ENCODE measurements around the gene CRADD.

CRADD gene

DNA sequence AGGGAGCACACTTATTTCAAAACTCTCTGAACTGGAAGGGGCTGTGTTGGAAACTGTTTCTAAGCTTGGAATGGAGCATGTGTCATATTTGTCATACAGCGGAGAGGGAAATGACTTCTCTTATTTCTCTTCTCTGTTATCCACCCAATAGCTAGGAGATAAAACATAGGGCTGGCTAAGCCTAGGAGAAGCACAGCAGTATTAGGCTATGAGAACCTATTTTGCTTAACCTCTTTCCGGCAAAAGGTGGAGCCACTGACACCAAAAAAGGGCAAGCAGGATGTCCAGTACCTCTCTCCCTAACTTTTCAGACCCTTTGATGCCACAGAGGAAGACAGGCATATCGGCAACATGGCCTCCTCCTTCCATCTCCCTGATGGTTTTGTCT is 148.3 kb downstream of the CRADD start:
- Mint-ChIP-seq H3K27ac (no peak overlapping the region), H3K9me3 (no peaks in the 10 kb centered on the region), H3K4me1 (ENCODE audit: low read depth) (no peaks in the 10 kb centered on the region), H3K4me3 (no peak overlapping the region), H3K27me3 (ENCODE audit: low read depth) (peaks cover 3% of the 10 kb centered on the region), H3K36me3 (ENCODE audit: low read depth) (peaks cover 2% of the 10 kb centered on the region)
- no peak for DNase-seq (ENCODE audit: low spot score)

DNA sequence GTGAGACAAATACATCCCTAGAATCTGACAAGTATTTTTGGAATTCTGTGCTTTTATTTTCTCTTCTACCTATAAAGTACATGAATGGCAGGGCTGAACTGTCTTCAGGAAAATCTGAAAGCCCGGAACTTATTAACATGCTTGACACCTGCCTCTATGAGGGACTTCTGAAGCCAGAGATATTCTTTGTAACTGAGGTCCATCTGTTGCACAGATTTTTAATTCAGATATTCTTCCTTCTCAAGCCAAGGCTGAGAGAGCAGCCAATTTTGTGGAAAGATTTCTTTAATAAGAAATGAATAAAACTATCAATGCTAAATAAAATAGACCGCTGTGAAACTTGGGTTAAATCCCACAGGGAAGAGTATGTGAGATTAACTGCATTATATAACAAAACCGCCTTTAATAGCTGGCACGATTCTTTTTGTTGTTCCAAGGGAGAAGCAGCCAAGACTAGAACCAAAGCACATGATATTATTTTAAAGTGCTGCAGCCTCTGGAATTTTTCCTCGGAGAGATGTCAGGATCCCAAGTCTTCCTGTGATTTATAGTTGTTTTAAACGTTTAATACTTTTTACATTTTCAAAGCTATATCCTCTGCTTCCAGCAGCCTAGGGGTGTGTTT is 148.9 kb downstream of the CRADD start:
- no peak overlapping the region for H3K27ac Mint-ChIP-seq
- DNase-seq (ENCODE audit: low spot score): no peak
- H3K4me1 Mint-ChIP-seq (ENCODE audit: low read depth): no peaks in the 10 kb centered on the region
- peaks cover 3% of the 10 kb centered on the region for H3K27me3 Mint-ChIP-seq (ENCODE audit: low read depth)
- H3K9me3 Mint-ChIP-seq: no peaks in the 10 kb centered on the region
- H3K36me3 Mint-ChIP-seq (ENCODE audit: low read depth): peaks cover 2% of the 10 kb centered on the region
- H3K4me3 Mint-ChIP-seq: no peak overlapping the region

DNA sequence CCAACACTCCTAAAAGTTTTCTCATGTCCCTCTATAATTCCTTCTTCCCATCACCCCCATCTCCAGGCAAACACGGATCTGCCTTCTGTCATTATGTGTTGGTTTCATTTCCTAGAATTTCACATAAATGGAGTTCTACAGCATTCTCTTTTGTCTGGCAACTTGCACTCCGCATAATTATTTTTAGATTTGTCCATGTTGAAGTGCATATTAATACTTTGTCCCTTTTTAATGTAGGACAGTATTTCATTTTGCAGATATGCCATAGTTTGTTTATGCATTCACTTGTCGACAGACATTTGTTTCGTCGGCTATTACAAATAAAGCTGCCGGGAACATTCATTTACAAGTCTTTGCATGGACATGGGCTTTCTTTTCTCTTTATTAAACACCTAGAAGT is 150.0 kb downstream of the CRADD start:
- Mint-ChIP-seq H3K27me3 (ENCODE audit: low read depth) (peaks cover 3% of the 10 kb centered on the region), H3K9me3 (no peaks in the 10 kb centered on the region), H3K36me3 (ENCODE audit: low read depth) (no peaks in the 10 kb centered on the region), H3K27ac (no peak overlapping the region), H3K4me3 (no peak overlapping the region), H3K4me1 (ENCODE audit: low read depth) (no peaks in the 10 kb centered on the region)
- no peak for DNase-seq (ENCODE audit: low spot score)

DNA sequence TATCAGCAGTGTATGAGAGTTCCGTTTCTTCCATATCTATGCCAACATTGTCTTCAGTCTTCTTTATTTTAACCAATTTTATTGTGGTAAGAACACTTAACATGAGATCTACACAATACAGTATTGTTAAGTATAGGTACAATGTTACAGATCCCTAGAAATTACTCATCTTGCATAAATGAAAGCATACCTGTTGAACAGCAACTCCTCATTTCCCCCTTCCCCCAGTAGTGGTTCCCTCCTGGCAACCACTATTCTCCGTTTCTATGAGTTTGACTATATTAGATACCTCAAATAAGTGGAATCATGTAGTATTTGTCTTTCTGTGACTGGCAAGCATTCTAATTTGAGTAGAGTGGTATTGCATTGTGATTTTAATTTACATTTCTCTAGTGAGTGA is 150.5 kb downstream of the CRADD start:
- H3K4me1 Mint-ChIP-seq (ENCODE audit: low read depth): no peaks in the 10 kb centered on the region
- H3K27ac Mint-ChIP-seq: no peak overlapping the region
- DNase-seq (ENCODE audit: low spot score): no peak
- H3K4me3 Mint-ChIP-seq: no peak overlapping the region
- no peaks in the 10 kb centered on the region for H3K9me3 Mint-ChIP-seq
- H3K36me3 Mint-ChIP-seq (ENCODE audit: low read depth): no peaks in the 10 kb centered on the region
- peaks cover 3% of the 10 kb centered on the region for H3K27me3 Mint-ChIP-seq (ENCODE audit: low read depth)

DNA sequence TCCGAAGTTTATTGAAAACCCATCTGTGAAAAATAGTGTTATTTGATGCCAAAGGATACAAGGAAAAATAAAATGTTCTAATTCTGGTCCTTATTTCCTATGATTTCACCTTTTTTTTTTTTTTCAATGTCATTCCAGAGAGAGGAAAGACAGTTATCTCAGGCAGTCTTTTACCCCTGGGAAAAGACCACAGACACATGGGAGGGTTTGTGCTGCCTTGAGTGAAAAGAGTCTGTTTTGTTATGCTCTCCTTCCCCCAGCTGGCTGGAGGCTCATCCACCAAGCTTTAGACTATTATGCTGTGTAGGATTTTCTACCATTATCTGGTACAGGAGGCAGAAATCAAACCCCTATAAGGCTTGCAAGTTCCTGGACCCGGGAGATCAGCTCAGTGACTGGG is 151.8 kb downstream of the CRADD start:
- no peak overlapping the region for H3K4me3 Mint-ChIP-seq
- H3K36me3 Mint-ChIP-seq (ENCODE audit: low read depth): no peaks in the 10 kb centered on the region
- no peak overlapping the region for H3K27ac Mint-ChIP-seq
- H3K27me3 Mint-ChIP-seq (ENCODE audit: low read depth): peaks cover 3% of the 10 kb centered on the region
- H3K9me3 Mint-ChIP-seq: no peaks in the 10 kb centered on the region
- peaks cover 2% of the 10 kb centered on the region for H3K4me1 Mint-ChIP-seq (ENCODE audit: low read depth)
- DNase-seq (ENCODE audit: low spot score): no peak

DNA sequence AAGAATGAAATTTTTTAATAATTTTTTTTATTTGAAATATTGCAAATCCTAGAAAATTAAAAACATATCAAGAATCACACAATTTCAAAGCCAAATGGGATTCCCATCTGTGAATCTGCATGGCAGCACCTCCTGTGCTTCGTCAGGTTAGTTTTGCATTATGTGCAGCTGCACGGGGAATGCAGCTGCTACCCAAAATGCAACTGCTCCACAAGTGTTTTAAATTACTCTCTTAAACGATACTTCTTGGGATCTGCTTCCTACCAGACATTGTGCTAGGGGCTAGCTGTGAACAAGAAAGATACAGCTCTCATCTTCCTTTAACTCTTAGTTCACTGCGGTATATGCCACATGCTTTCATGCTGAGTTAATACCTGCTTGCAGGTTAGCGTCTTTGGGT is 154.2 kb downstream of the CRADD start:
- Mint-ChIP-seq H3K27ac (no peak overlapping the region), H3K4me1 (ENCODE audit: low read depth) (peaks cover 4% of the 10 kb centered on the region), H3K36me3 (ENCODE audit: low read depth) (no peaks in the 10 kb centered on the region), H3K27me3 (ENCODE audit: low read depth) (peaks cover 3% of the 10 kb centered on the region), H3K9me3 (no peaks in the 10 kb centered on the region), H3K4me3 (no peak overlapping the region)
- no peak for DNase-seq (ENCODE audit: low spot score)

DNA sequence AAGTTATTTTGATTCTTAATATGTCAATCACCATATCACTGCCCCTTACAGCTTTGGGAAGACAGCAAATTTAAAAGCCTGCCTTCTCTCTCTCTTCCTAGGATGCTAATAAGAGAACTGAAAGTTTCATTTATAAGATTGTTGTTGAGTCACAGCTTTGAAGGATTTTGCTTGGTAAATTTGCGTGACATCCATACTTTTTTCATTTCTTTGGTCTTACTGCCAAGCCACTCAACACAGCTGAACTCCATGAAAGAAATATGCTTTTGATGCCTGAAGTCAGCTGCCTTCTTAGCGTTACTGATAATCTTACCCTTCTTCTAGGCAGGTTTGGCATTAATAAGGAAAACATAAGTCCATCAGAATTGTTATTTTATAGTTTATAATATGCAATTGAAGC is 155.0 kb downstream of the CRADD start:
- DNase-seq (ENCODE audit: low spot score): no peak
- Mint-ChIP-seq H3K4me1 (ENCODE audit: low read depth) (peaks cover 4% of the 10 kb centered on the region), H3K27me3 (ENCODE audit: low read depth) (peaks cover under 1% of the 10 kb centered on the region), H3K36me3 (ENCODE audit: low read depth) (no peaks in the 10 kb centered on the region), H3K27ac (no peak overlapping the region), H3K4me3 (no peak overlapping the region), H3K9me3 (no peaks in the 10 kb centered on the region)

DNA sequence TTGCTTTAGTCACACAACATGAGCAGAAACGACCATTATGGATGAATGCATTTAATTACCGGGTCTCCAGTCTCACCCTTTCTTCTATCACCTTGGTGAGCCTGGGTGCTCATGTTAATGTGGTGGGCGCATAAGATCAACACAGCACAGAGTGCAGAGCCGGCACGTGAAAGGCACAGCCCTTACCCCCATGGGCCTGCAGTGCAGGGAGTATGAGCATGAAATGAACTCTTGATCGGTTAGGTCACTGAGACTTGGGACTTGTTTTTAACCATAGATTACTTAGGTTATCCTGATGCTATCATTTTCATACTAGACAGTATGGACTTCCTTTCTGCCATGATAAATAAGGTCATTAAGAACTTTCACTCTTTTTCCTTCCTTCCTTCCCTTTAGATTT is 156.8 kb downstream of the CRADD start:
- no peaks in the 10 kb centered on the region for H3K27me3 Mint-ChIP-seq (ENCODE audit: low read depth)
- no peaks in the 10 kb centered on the region for H3K9me3 Mint-ChIP-seq
- no peak overlapping the region for H3K4me3 Mint-ChIP-seq
- no peak overlapping the region for H3K27ac Mint-ChIP-seq
- no peak for DNase-seq (ENCODE audit: low spot score)
- peaks cover 4% of the 10 kb centered on the region for H3K4me1 Mint-ChIP-seq (ENCODE audit: low read depth)
- no peaks in the 10 kb centered on the region for H3K36me3 Mint-ChIP-seq (ENCODE audit: low read depth)

DNA sequence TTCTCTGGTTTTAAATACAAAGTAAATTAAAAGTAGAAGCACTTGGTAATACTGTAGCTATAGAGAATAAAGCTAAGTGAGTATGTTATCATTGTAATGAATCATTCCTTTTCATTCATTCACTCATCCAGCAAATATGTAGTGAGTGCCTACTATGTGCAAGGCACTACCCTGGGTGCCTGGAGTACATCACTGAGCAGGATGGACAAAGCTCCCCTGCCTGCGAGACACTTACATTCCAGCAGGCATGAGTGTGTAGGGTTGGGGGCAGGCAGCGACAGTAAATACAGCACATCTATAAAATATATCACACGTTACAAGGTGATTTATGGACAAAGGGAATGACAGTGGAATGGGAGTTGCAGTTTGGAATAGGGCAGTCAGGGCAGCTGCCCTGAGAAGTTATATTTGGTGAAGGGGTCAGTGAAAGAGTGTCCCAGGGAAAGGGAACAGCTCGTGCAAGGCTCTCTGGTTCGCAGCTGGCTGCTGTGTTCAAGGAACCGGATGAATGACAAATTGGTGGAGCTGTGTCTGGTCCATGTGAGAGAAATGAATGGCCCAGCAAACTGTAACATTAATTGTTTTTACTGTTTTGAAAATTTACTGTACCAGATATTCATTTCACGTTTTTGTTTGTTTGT is 159.6 kb downstream of the CRADD start:
- no peak overlapping the region for H3K4me3 Mint-ChIP-seq
- DNase-seq (ENCODE audit: low spot score): no peak
- peaks cover 4% of the 10 kb centered on the region for H3K4me1 Mint-ChIP-seq (ENCODE audit: low read depth)
- H3K9me3 Mint-ChIP-seq: no peaks in the 10 kb centered on the region
- no peaks in the 10 kb centered on the region for H3K36me3 Mint-ChIP-seq (ENCODE audit: low read depth)
- no peak overlapping the region for H3K27ac Mint-ChIP-seq
- peaks cover 1% of the 10 kb centered on the region for H3K27me3 Mint-ChIP-seq (ENCODE audit: low read depth)

DNA sequence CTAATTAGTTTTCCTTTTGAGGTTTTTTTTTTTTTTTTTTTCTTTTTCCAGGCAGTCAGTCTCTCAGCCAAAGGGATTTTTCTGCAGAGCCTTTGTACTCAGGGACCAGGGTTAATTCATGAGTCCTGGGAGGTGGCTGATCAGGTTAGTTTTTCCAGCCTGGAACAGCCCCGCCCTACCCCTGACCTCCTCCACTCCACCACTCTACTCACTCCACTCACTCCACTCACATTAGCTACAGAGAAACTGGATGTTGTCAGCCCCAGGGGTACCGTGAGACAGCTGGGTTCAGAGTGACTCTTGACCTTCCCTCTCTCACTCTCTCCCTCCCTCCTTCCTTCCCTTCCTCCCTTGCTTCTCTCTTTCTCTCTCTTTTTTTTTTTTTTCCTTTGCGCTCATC is 161.0 kb downstream of the CRADD start:
- Mint-ChIP-seq H3K27me3 (ENCODE audit: low read depth) (peaks cover 5% of the 10 kb centered on the region), H3K36me3 (ENCODE audit: low read depth) (no peaks in the 10 kb centered on the region), H3K27ac (no peak overlapping the region), H3K4me1 (ENCODE audit: low read depth) (peaks cover 2% of the 10 kb centered on the region), H3K4me3 (no peak overlapping the region), H3K9me3 (no peaks in the 10 kb centered on the region)
- DNase-seq (ENCODE audit: low spot score): no peak

DNA sequence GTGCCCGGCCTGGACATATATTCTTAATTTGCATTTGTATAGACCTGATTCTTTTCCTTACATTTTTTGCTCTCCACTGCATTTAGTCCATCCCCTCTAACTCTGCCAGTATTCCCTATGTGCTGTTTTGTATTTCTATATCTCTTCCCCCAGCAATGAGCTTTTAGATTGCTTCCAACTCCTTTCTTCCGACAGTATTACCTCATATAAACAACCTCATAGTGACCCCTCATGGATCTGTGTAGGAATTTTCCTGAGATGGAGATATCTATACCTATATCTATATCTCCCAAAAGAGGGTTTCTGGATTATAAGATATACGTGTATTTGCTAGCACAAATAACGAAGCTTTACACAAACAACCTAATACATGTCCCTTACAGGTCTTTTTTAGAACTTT is 161.9 kb downstream of the CRADD start:
- Mint-ChIP-seq H3K4me1 (ENCODE audit: low read depth) (peaks cover 2% of the 10 kb centered on the region), H3K4me3 (no peak overlapping the region), H3K9me3 (no peaks in the 10 kb centered on the region), H3K36me3 (ENCODE audit: low read depth) (no peaks in the 10 kb centered on the region), H3K27ac (no peak overlapping the region), H3K27me3 (ENCODE audit: low read depth) (peaks cover 5% of the 10 kb centered on the region)
- no peak for DNase-seq (ENCODE audit: low spot score)

DNA sequence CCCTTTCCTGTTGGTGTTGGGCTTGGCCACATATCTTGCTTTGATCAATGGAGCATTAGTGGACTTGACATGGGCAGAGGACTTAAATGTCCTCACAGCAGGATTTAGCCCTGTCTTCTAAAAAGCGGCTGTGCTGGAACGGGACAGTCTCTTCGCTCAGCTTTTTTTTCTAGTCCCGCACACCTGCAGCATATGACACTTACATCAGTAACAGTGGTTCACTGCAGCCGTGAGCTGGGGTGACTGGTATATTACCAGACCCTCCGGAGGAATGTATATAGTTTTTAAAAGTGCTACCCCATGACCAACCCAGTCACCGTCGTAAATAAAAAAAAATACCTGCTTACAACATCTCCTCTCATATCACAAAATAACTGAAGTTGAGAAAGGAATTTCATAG is 164.5 kb downstream of the CRADD start:
- H3K36me3 Mint-ChIP-seq (ENCODE audit: low read depth): peaks cover 4% of the 10 kb centered on the region

DNA sequence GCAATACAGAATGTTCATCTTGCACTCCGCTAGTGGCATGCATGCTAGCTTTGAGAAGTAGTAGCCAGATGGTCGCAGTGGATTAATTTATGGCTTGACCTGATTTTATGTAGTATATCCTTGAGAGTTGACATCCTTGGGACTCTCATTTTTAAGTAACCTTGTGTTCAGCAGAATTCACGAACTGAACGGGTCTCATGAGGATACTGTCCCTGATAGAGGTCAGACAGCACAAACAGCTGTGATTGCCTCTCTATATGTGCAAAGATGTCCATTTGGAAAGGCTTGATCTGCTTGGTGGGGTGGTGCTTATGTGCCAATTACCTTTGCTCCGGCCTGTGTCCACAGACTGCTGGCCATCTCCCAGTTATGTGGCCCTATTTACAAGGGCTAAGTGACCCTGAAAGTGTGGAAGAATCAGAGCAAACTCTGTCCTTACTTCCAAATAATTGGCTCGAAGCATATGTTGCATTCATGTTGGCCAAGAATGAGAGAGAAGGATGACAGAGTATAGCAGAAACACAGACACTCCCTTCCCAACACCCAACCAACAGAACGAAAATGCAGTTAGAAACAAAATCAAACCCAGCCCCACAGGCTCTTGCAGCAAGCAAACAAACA is 167.1 kb downstream of the CRADD start:
- peaks cover 19% of the 10 kb centered on the region for H3K9me3 Mint-ChIP-seq
- no peak overlapping the region for H3K27ac Mint-ChIP-seq
- H3K4me1 Mint-ChIP-seq (ENCODE audit: low read depth): peaks cover 39% of the 10 kb centered on the region

More for the DNA sequence above, 164.5 kb downstream of the CRADD start:
- Mint-ChIP-seq H3K9me3 (peaks cover 6% of the 10 kb centered on the region), H3K27ac (no peak overlapping the region), H3K4me3 (no peak overlapping the region), H3K4me1 (ENCODE audit: low read depth) (peaks cover 15% of the 10 kb centered on the region), H3K27me3 (ENCODE audit: low read depth) (peaks cover 10% of the 10 kb centered on the region)
- DNase-seq (ENCODE audit: low spot score): no peak

DNA sequence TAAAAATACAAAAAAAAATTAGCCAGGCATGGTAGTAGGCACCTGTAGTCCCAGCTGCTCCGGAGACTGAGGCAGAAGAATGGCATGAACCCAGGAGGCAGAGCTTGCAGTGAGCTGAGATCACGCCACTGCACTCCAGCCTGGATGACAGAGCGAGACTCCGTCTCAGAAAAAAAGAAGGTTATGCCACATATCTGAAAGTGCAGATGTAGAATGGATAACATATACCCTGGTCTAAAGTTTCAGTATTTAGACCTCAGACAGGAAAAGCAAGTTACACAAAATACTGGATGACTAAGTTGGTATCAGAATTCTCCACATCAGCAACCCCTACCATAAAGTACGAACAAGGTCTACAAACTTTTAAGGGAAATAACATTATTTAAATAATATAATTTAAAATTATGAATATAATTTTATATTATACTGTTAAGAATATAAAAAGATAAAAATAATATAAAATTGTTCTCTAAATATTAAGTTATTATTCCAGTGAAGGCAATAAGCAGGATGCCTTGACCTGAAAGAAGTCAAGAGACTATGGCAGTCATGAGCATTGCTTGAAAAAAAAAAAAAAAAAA is 169.9 kb downstream of the CRADD start:
- peaks cover 59% of the 10 kb centered on the region for H3K4me1 Mint-ChIP-seq (ENCODE audit: low read depth)
- peaks cover 19% of the 10 kb centered on the region for H3K9me3 Mint-ChIP-seq
- no peak for DNase-seq (ENCODE audit: low spot score)
- H3K4me3 Mint-ChIP-seq: peak overlapping the region; percentile 39
- peaks cover 6% of the 10 kb centered on the region for H3K27me3 Mint-ChIP-seq (ENCODE audit: low read depth)
- H3K27ac Mint-ChIP-seq: peak overlapping the region; percentile 84
- peaks cover 22% of the 10 kb centered on the region for H3K36me3 Mint-ChIP-seq (ENCODE audit: low read depth)

More for the DNA sequence above, 167.1 kb downstream of the CRADD start:
- Mint-ChIP-seq H3K36me3 (ENCODE audit: low read depth) (peaks cover 17% of the 10 kb centered on the region), H3K27me3 (ENCODE audit: low read depth) (peaks cover 10% of the 10 kb centered on the region), H3K4me3 (no peak overlapping the region)
- DNase-seq (ENCODE audit: low spot score): no peak

Measured in T-helper 2 cell treated with Interferon-gamma antibody and Interleukin-4, amounts not matched to agents 5 μg/mL and 100 μg/mL, for 36 hours (primary cell).